Adipocyte (in vitro differentiated cells): Measurements from ENCODE around the gene IQCH.

ENCODE experiments used
- DNase-seq: peaks from one replicate; pipeline ENCODE4 v3.0.0-alpha.2; 2015; ENCODE audit warnings: low read depth
- H3K27me3 ChIP-seq: replicated peaks from 2 replicates; pipeline ENCODE4 v1.7.0; 2013; ENCODE audit warnings: mild to moderate bottlenecking, low read length, moderate library complexity; ENCODE audit not compliant: control insufficient read depth, insufficient read depth
- H3K36me3 ChIP-seq: 2 replicates; pipeline ENCODE4 v1.7.0; 2013; ENCODE audit warnings: low read length, mild to moderate bottlenecking, moderate library complexity; ENCODE audit not compliant: control insufficient read depth, insufficient read depth, severe bottlenecking
- H3K4me1 ChIP-seq: 2 replicates; pipeline ENCODE4 v1.7.0; 2013; ENCODE audit warnings: mild to moderate bottlenecking, low read length, moderate library complexity; ENCODE audit not compliant: control insufficient read depth, insufficient read depth
- H3K4me3 ChIP-seq: 2 replicates; pipeline ENCODE4 v1.7.0; 2013; ENCODE audit warnings: mild to moderate bottlenecking, low read length, moderate library complexity
- H3K9ac ChIP-seq: 2 replicates; pipeline ENCODE4 v1.7.0; 2013; ENCODE audit warnings: mild to moderate bottlenecking, low read length, moderate library complexity
- H3K9me3 ChIP-seq: 2 replicates; pipeline ENCODE4 v1.7.0; 2013; ENCODE audit warnings: mild to moderate bottlenecking, low read length, moderate library complexity; ENCODE audit not compliant: control insufficient read depth

Gene IQCH

DNA sequence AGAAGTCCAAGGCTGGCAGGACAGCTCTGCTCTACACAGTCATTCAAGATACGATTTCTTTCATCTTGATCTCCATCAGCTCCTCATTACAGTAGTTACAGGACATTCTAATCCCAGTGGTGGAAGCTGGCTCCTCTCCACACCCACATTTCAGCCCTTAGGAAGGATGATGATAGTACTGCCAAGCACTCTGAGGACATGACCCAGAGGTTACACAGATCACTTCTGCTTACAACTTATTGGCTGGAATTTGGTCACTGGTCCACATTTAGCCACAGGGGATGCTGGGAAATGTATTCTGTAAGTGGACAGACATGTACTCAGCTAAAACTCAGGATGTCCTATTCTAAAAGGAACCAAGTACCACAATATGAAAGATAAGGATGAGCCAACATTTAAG, 77.1 kb downstream of the IQCH start:
- H3K36me3 ChIP-seq, result no peaks in the 10 kb centered on the region
- peak; percentile 6 for DNase-seq
- no peaks in the 10 kb centered on the region for H3K27me3 ChIP-seq
- H3K4me3 ChIP-seq, result no peak overlapping the region
- no peaks in the 10 kb centered on the region for H3K9me3 ChIP-seq
- no peak overlapping the region for H3K9ac ChIP-seq
- no peaks in the 10 kb centered on the region for H3K4me1 ChIP-seq

- no peaks in the 10 kb centered on the region for H3K9me3 ChIP-seq
- H3K9ac ChIP-seq, result no peak overlapping the region
- H3K27me3 ChIP-seq, result no peaks in the 10 kb centered on the region
- no peak for DNase-seq
- no peaks in the 10 kb centered on the region for H3K36me3 ChIP-seq
- H3K4me1 ChIP-seq, result no peaks in the 10 kb centered on the region
- no peak overlapping the region for H3K4me3 ChIP-seq
These were observed 80.4 kb downstream of the IQCH start for GRCh38 chr15:67335026-67335425.

GRCh38 chr15:67335534-67336222, 81.1 kb downstream of the IQCH start:
- no peaks in the 10 kb centered on the region for H3K9me3 ChIP-seq
- DNase-seq, result no peak
- no peaks in the 10 kb centered on the region for H3K36me3 ChIP-seq
- H3K27me3 ChIP-seq, result no peaks in the 10 kb centered on the region
- H3K4me3 ChIP-seq, result no peak overlapping the region
- H3K4me1 ChIP-seq, result no peaks in the 10 kb centered on the region
- no peak overlapping the region for H3K9ac ChIP-seq

- Histone ChIP-seq H3K4me3 (no peak overlapping the region), H3K27me3 (no peaks in the 10 kb centered on the region), H3K36me3 (no peaks in the 10 kb centered on the region), H3K9me3 (peaks cover 5% of the 10 kb centered on the region), H3K9ac (no peak overlapping the region), H3K4me1 (no peaks in the 10 kb centered on the region)
- DNase-seq, result no peak
These were observed 86.0 kb downstream of the IQCH start for GRCh38 chr15:67340630-67341029.

DNA sequence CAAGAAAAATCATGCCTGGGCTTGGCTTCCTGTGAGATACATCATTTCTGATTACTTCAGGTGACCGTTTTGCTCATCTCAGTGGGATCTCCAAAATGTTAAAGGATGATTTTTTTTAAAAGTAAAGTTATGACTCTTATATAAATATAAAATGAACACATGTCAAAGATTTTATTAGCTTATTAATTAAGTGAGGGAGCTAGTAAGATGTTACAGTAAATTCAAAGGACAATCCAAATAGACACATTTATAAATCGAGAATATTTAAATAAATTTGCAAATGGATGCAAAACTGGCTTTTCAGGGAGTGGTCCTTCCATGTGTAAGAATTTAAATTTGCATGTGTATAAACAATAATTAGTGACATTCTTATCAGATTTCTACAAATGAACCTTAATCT, 87.0 kb downstream of the IQCH start:
- DNase-seq, result no peak
- Histone ChIP-seq H3K36me3 (no peaks in the 10 kb centered on the region), H3K27me3 (no peaks in the 10 kb centered on the region), H3K4me1 (no peaks in the 10 kb centered on the region), H3K9me3 (peaks cover 5% of the 10 kb centered on the region), H3K4me3 (no peak overlapping the region), H3K9ac (no peak overlapping the region)

DNA sequence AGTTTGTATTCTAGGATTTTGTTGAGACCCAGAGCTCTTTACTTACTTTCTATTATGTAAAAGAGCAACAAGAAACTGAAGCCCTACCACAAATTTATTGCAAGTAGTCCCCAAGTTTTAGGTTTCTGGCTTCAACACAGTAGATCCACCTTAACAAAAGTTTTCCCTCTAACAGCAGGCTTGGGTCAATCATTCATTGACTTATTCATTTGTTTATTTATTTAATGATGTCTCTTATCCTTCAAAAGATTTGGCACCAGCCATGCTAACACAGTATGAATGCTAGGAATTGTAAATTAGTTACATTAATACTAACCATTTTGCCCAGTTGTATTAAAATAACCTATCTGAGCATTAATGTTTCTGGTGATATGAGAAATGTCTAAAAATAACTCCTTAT, 88.6 kb downstream of the IQCH start:
- H3K27me3 ChIP-seq, result no peaks in the 10 kb centered on the region
- no peaks in the 10 kb centered on the region for H3K4me1 ChIP-seq
- H3K36me3 ChIP-seq, result no peaks in the 10 kb centered on the region
- H3K9me3 ChIP-seq, result peaks cover 14% of the 10 kb centered on the region
- H3K9ac ChIP-seq, result no peak overlapping the region
- no peak for DNase-seq
- no peak overlapping the region for H3K4me3 ChIP-seq

DNA sequence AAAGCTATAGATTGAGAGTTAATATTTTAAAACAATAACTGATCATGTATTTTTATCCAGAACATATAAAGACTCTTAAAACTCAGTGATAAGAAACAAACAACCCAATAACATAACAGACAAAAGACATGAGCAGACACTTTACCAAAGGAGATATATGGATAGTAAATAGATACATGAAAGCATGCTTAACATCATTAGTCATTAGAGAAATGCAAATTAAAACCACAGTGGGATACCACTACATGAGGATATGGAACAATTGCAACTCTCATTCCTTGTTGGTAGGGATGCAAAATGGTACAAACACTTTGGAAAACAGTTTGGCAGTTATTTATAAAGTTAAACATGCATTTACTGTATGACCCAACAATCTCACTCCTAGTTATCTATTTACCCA, 95.0 kb downstream of the IQCH start:
- no peak for DNase-seq
- no peaks in the 10 kb centered on the region for H3K27me3 ChIP-seq
- no peak overlapping the region for H3K9ac ChIP-seq
- H3K4me3 ChIP-seq, result no peak overlapping the region
- H3K9me3 ChIP-seq, result peaks cover 24% of the 10 kb centered on the region
- no peaks in the 10 kb centered on the region for H3K36me3 ChIP-seq
- H3K4me1 ChIP-seq, result no peaks in the 10 kb centered on the region

- no peak overlapping the region for H3K9ac ChIP-seq
- H3K27me3 ChIP-seq, result no peaks in the 10 kb centered on the region
- DNase-seq, result no peak
- H3K4me1 ChIP-seq, result no peaks in the 10 kb centered on the region
- no peaks in the 10 kb centered on the region for H3K36me3 ChIP-seq
- H3K4me3 ChIP-seq, result no peak overlapping the region
- peaks cover 23% of the 10 kb centered on the region for H3K9me3 ChIP-seq
These were observed 95.5 kb downstream of the IQCH start for GRCh38 chr15:67350042-67350441.

GRCh38 chr15:67358391-67358790, 103.8 kb downstream of the IQCH start:
- no peak for DNase-seq
- no peak overlapping the region for H3K4me3 ChIP-seq
- peaks cover 5% of the 10 kb centered on the region for H3K4me1 ChIP-seq
- no peaks in the 10 kb centered on the region for H3K36me3 ChIP-seq
- H3K27me3 ChIP-seq, result no peaks in the 10 kb centered on the region
- H3K9me3 ChIP-seq, result no peaks in the 10 kb centered on the region
- H3K9ac ChIP-seq, result no peak overlapping the region

- Histone ChIP-seq H3K9me3 (no peaks in the 10 kb centered on the region), H3K9ac (no peak overlapping the region), H3K36me3 (no peaks in the 10 kb centered on the region), H3K27me3 (no peaks in the 10 kb centered on the region), H3K4me3 (no peak overlapping the region), H3K4me1 (peaks cover 5% of the 10 kb centered on the region)
- DNase-seq, result no peak
These were observed 104.2 kb downstream of the IQCH start for GRCh38 chr15:67358812-67359211.

GRCh38 chr15:67359431-67360079, 105.0 kb downstream of the IQCH start:
- Histone ChIP-seq H3K27me3 (no peaks in the 10 kb centered on the region), H3K4me3 (no peak overlapping the region), H3K9ac (no peak overlapping the region), H3K36me3 (no peaks in the 10 kb centered on the region), H3K4me1 (peaks cover 5% of the 10 kb centered on the region), H3K9me3 (no peaks in the 10 kb centered on the region)
- no peak for DNase-seq

DNA sequence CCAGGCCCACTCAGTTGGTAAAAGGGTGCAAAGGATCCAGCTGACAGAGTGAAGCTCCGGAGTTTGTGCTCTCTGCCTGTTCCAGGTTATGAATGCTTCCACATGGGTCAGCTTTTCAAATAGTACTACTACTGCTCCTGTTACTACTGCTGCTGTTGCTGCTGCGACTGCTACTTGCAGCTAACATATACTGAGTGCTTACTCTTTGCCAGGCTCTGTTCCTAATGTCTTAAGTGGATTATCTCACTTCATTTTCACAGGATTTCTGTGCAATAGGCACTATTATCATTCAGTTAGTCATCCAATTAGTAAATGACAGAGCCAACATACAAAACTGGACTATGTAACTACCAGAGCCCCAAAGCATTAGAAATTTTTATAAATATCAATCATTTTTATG, 106.5 kb downstream of the IQCH start:
- no peaks in the 10 kb centered on the region for H3K36me3 ChIP-seq
- H3K9me3 ChIP-seq, result no peaks in the 10 kb centered on the region
- no peak overlapping the region for H3K4me3 ChIP-seq
- H3K9ac ChIP-seq, result no peak overlapping the region
- H3K4me1 ChIP-seq, result peaks cover 5% of the 10 kb centered on the region
- H3K27me3 ChIP-seq, result no peaks in the 10 kb centered on the region
- no peak for DNase-seq
